Common myeloid progenitor, CD34-positive (primary cell): ENCODE results near the gene LCN10.

Source experiments
- CTCF ChIA-PET: fragments of 350-600 bp; sonication (Branson Sonifier 250); formaldehyde crosslinking; loops from one replicate; lab custom pipeline; 2021; ENCODE audit warnings: antibody characterized with exemption; lab: Charles Lee
- POLR2A ChIA-PET: fragments of 350-600 bp; sonication (Branson Sonifier 250); formaldehyde crosslinking; loops from one replicate; lab custom pipeline; 2021; ENCODE audit warnings: antibody characterized with exemption; lab: Charles Lee
- DNase-seq, 3 donors: peaks; one replicate each; pipeline versions ENCODE4 v3.0.0 to v3.0.0-alpha.2; 2013
- H3K27ac ChIP-seq, 2 experiments: 1 replicate in 1 of 2; 2 replicates in 1 of 2; pipeline ENCODE4 v1.7.0; 2013; ENCODE audit warnings: inconsistent platforms in 2 of 2, low read length in 2 of 2, mild to moderate bottlenecking in 2 of 2, low read depth in 1 of 2, moderate library complexity in 1 of 2; ENCODE audit not compliant: severe bottlenecking in 2 of 2, insufficient read depth in 1 of 2, poor library complexity in 1 of 2
- H3K27me3 ChIP-seq, 5 experiments: replicated peaks in 2 of 5; 1 replicate in 3 of 5; 2 replicates in 2 of 5; pipeline versions ENCODE4 v1.6.1 to v1.7.0; 2013; ENCODE audit warnings: low read length in 4 of 5, mild to moderate bottlenecking in 2 of 5, moderate library complexity in 2 of 5, inconsistent platforms in 1 of 5; ENCODE audit not compliant: insufficient read depth in 5 of 5, control insufficient read depth in 4 of 5
- H3K36me3 ChIP-seq, 4 experiments: 1 replicate in 2 of 4; 2 replicates in 2 of 4; pipeline versions ENCODE4 v1.6.1 to v1.7.0; 2013; ENCODE audit warnings: low read length in 3 of 4, control low read depth in 1 of 4, mild to moderate bottlenecking in 1 of 4; ENCODE audit not compliant: control insufficient read depth in 4 of 4, insufficient read depth in 4 of 4
- H3K4me1 ChIP-seq, 4 experiments: 1 replicate in 3 of 4; 2 replicates in 1 of 4; pipeline versions ENCODE4 v1.6.1 to v1.7.1; 2013; ENCODE audit warnings: low read length in 3 of 4, mild to moderate bottlenecking in 3 of 4, control low read depth in 1 of 4, inconsistent platforms in 1 of 4, moderate library complexity in 1 of 4; ENCODE audit not compliant: control insufficient read depth in 4 of 4, insufficient read depth in 4 of 4; ENCODE audit errors: control extremely low read depth in 1 of 4
- H3K4me3 ChIP-seq, 7 experiments: 1 replicate in 4 of 7; 2 replicates in 3 of 7; pipeline versions ENCODE4 v1.5.1 to v1.7.0; 2013; ENCODE audit warnings: mild to moderate bottlenecking in 7 of 7, low read length in 6 of 7, moderate library complexity in 6 of 7, inconsistent platforms in 2 of 7, low read depth in 2 of 7, control low read depth in 1 of 7; ENCODE audit not compliant: insufficient read depth in 4 of 7, control insufficient read depth in 1 of 7; ENCODE audit errors: extremely low read depth in 1 of 7
- H3K9me3 ChIP-seq, 5 experiments: 1 replicate in 4 of 5; 2 replicates in 1 of 5; pipeline versions ENCODE4 v1.6.1 to v1.7.1; 2013; ENCODE audit warnings: low read length in 4 of 5, mild to moderate bottlenecking in 2 of 5, inconsistent platforms in 1 of 5, low read depth in 1 of 5, moderate library complexity in 1 of 5; ENCODE audit not compliant: control insufficient read depth in 4 of 5, insufficient read depth in 2 of 5; ENCODE audit errors: control extremely low read depth in 1 of 5
- WGBS: methylation state at CpG from one replicate; pipeline ENCODE4 v1.1.5; 2013; ENCODE audit not compliant: insufficient coverage; 5-methylcytosine and 5-hydroxymethylcytosine counted together

The LCN10 gene

GRCh38 chr9:136723362-136723976 lies 19.3 kb downstream of the LCN10 start:
- peaks cover 4 to 60% (median 47%) of the 10 kb centered on the region in 4 experiments for H3K4me1 ChIP-seq
- peaks cover 6 to 80% (median 55%) of the 10 kb centered on the region in 4 experiments for H3K36me3 ChIP-seq

GRCh38 chr9:136722969-136723356 lies 19.8 kb downstream of the LCN10 start:
- no peak overlapping the region for H3K27ac ChIP-seq
- H3K4me1 ChIP-seq: peaks cover 4 to 60% (median 49%) of the 10 kb centered on the region in 4 experiments
- no peaks in the 10 kb centered on the region for H3K27me3 ChIP-seq
- H3K36me3 ChIP-seq: peaks cover 6 to 83% (median 56%) of the 10 kb centered on the region in 4 experiments
- H3K4me3 ChIP-seq: no peak overlapping the region
- CTCF ChIA-PET: interaction anchor here (1.1 to 1.7 kb wide), 5 partner anchors 9 to 51 kb away, joined by 3 to 5 read pairs (median 4); no protein-coding TSS in a partner anchor
- POLR2A ChIA-PET: interaction anchor here (0.6 to 2.7 kb wide), 5 partner anchors 10 to 97 kb away, joined by 4 to 21 read pairs (median 5); partner anchors contain the start of gene DIPK1B
- WGBS: 95% methylated on average over 24 of the region's 24 CpGs
- H3K9me3 ChIP-seq: no peaks in the 10 kb centered on the region
- peak in 1 of 3 donors; percentile 50 for DNase-seq

More at GRCh38 chr9:136723362-136723976, 19.3 kb downstream of the LCN10 start:
- Histone ChIP-seq H3K4me3 (no peak overlapping the region), H3K9me3 (no peaks in the 10 kb centered on the region), H3K27me3 (no peaks in the 10 kb centered on the region), H3K27ac (no peak overlapping the region)
- no peak for DNase-seq
- POLR2A ChIA-PET: interaction anchor here (0.6 to 2.7 kb wide), 5 partner anchors 10 to 184 kb away, joined by 3 to 21 read pairs (median 5); partner anchors contain the start of gene DIPK1B
- 94% methylated on average over 32 of the region's 32 CpGs for WGBS
- CTCF ChIA-PET: interaction anchor here (1.1 to 1.7 kb wide), 4 partner anchors 9 to 51 kb away, joined by 3 to 5 read pairs (median 4); no protein-coding TSS in a partner anchor

GRCh38 chr9:136722093-136722968 lies 20.4 kb downstream of the LCN10 start:
- ChIA-PET POLR2A (interaction anchor here (1.1 to 2.7 kb wide), 3 partner anchors 9 to 33 kb away, joined by 4 to 21 read pairs (median 6); partner anchors contain the start of gene DIPK1B), CTCF (interaction anchor here (1.3 to 2.4 kb wide), 6 partner anchors 8 to 50 kb away, joined by 3 to 14 read pairs (median 4); no protein-coding TSS in a partner anchor)
- no peaks in the 10 kb centered on the region for H3K9me3 ChIP-seq
- H3K27me3 ChIP-seq: no peaks in the 10 kb centered on the region
- no peak for DNase-seq
- H3K36me3 ChIP-seq: peaks cover 8 to 87% (median 58%) of the 10 kb centered on the region in 4 experiments
- peaks cover 4 to 65% (median 53%) of the 10 kb centered on the region in 4 experiments for H3K4me1 ChIP-seq
- H3K4me3 ChIP-seq: no peak overlapping the region
- H3K27ac ChIP-seq: no peak overlapping the region
- WGBS: 92% methylated on average over 30 of the region's 31 CpGs

GRCh38 chr9:136721339-136722092 lies 21.2 kb downstream of the LCN10 start:
- H3K9me3 ChIP-seq: no peaks in the 10 kb centered on the region
- H3K27ac ChIP-seq: no peak overlapping the region
- H3K4me1 ChIP-seq: peaks cover 0 to 62% (median 53%) of the 10 kb centered on the region in 4 experiments
- no peaks in the 10 kb centered on the region for H3K27me3 ChIP-seq
- H3K36me3 ChIP-seq: peaks cover 8 to 85% (median 59%) of the 10 kb centered on the region in 4 experiments
- no peak overlapping the region for H3K4me3 ChIP-seq
- CTCF ChIA-PET: interaction anchor here (0.9 to 2.4 kb wide), 5 partner anchors 8 to 50 kb away, joined by 3 to 14 read pairs (median 4); no protein-coding TSS in a partner anchor
- POLR2A ChIA-PET: interaction anchor here (1.0 to 2.7 kb wide), 4 partner anchors 8 to 32 kb away, joined by 3 to 21 read pairs (median 4); partner anchors contain the start of gene DIPK1B
- DNase-seq: no peak
- 83% methylated on average over 18 of the region's 30 CpGs for WGBS

- Histone ChIP-seq H3K36me3 (peaks cover 8 to 80% (median 57%) of the 10 kb centered on the region in 4 experiments), H3K4me3 (no peak overlapping the region), H3K27me3 (no peaks in the 10 kb centered on the region), H3K9me3 (no peaks in the 10 kb centered on the region), H3K27ac (no peak overlapping the region), H3K4me1 (peaks cover 0 to 62% (median 53%) of the 10 kb centered on the region in 4 experiments)
- POLR2A ChIA-PET: interaction anchor here (1.0 kb wide), 2 partner anchors 9 to 20 kb away, joined by 3 to 4 read pairs; partner anchors contain the start of gene DIPK1B
- DNase-seq: no peak
- 84% methylated on average over 11 of the region's 11 CpGs for WGBS
- CTCF ChIA-PET: interaction anchor here (0.9 to 8.7 kb wide), 4 partner anchors 7 to 25 kb away, joined by 3 to 92 read pairs (median 9); no protein-coding TSS in a partner anchor
These were observed 21.8 kb downstream of the LCN10 start for GRCh38 chr9:136720898-136721338.
